Neural cell (in vitro differentiated cells): Measurements from ENCODE around the gene LRRC53. TPM values are rescaled to one million over a fixed set of nuclear protein-coding genes. Genes with fewer than 3 reads are reported as not detected.

Experiments used
- H2AFZ ChIP-seq: fragments of 200-600, 300-800 bp; sonication (generic), shearing (Covaris generic); 2 replicates; pipeline ENCODE4 v1.6.0; 2014; ENCODE audit warnings: low read depth, mild to moderate bottlenecking, antibody characterized with exemption, low read length, moderate library complexity
- H3F3A ChIP-seq: fragments of 200-600 bp; shearing (Covaris generic); 2 replicates; pipeline ENCODE4 v1.6.1; 2016; ENCODE audit warnings: mild to moderate bottlenecking, moderate library complexity, mixed read lengths, antibody characterized with exemption, low read length; ENCODE audit not compliant: insufficient read depth, poor library complexity, severe bottlenecking
- H3K27ac ChIP-seq: fragments of 200-600, 300-800 bp; sonication (generic), shearing (Covaris generic); 2 replicates; pipeline ENCODE4 v1.5.1; 2014; ENCODE audit warnings: mild to moderate bottlenecking, low read length, moderate library complexity
- H3K27me3 ChIP-seq: fragments of 300-800, 200-600 bp; sonication (generic), shearing (Covaris generic); 2 replicates; pipeline ENCODE4 v1.6.0; 2014; ENCODE audit warnings: mild to moderate bottlenecking, low read depth, low read length, moderate library complexity; ENCODE audit not compliant: insufficient read depth
- H3K36me3 ChIP-seq: fragments of 300-800, 200-600 bp; sonication (generic), shearing (Covaris generic); 2 replicates; pipeline ENCODE4 v1.5.1; 2014; ENCODE audit warnings: mild to moderate bottlenecking, antibody characterized with exemption, low read length, moderate library complexity; ENCODE audit not compliant: insufficient read depth
- H3K4me2 ChIP-seq: fragments of 300-800, 200-600 bp; sonication (generic), shearing (Covaris generic); 2 replicates; pipeline ENCODE4 v1.6.0; 2014; ENCODE audit warnings: mild to moderate bottlenecking, low read length
- H3K4me3 ChIP-seq: fragments of 300-800, 200-600 bp; sonication (generic), shearing (Covaris generic); 2 replicates; pipeline ENCODE4 v1.5.1; 2014; ENCODE audit warnings: mild to moderate bottlenecking, low read length, moderate library complexity
- H3K79me2 ChIP-seq: fragments of 200-600 bp; shearing (Covaris generic); replicated peaks from 2 replicates; pipeline ENCODE4 v1.6.0; 2014; ENCODE audit warnings: mild to moderate bottlenecking, low read length, moderate library complexity; ENCODE audit not compliant: insufficient read depth
- H3K9ac ChIP-seq: fragments of 300-800, 200-600 bp; sonication (generic), shearing (Covaris generic); 2 replicates; pipeline ENCODE4 v1.6.1; 2016; ENCODE audit warnings: mild to moderate bottlenecking, low read length, mixed read lengths
- H3K9me2 ChIP-seq: fragments of 200-600 bp; shearing (Covaris generic); 2 replicates; pipeline ENCODE4 v1.6.1; 2016; ENCODE audit warnings: mild to moderate bottlenecking, low read length, mixed read lengths; ENCODE audit not compliant: insufficient read depth
- H3K9me3 ChIP-seq: fragments of 200-600, 300-800 bp; sonication (generic), shearing (Covaris generic); 2 replicates; pipeline ENCODE4 v1.6.1; 2016; ENCODE audit warnings: mild to moderate bottlenecking, mixed run types, low read length, moderate library complexity, mixed read lengths
- H4K20me1 ChIP-seq: fragments of 200-600 bp; shearing (Covaris generic); 2 replicates; pipeline ENCODE4 v1.6.1; 2016; ENCODE audit warnings: mild to moderate bottlenecking, mixed run types; ENCODE audit not compliant: insufficient read depth
- CTCF ChIP-seq: fragments of 450-650 bp; IDR thresholded peaks from 2 replicates; pipeline ENCODE4 v1.5.1; 2014; ENCODE audit warnings: antibody characterized with exemption, mild to moderate bottlenecking, moderate library complexity; ENCODE audit not compliant: poor library complexity, severe bottlenecking
- EP300 ChIP-seq: fragments of 450-650 bp; conservative IDR thresholded peaks from 2 replicates; pipeline ENCODE4 v1.6.1; 2014; ENCODE audit warnings: antibody characterized with exemption, mild to moderate bottlenecking, moderate library complexity; ENCODE audit not compliant: poor library complexity, severe bottlenecking
- EZH2 ChIP-seq: fragments of 200-600, 300-800 bp; shearing (Covaris generic), sonication (generic); IDR thresholded peaks from 2 replicates; pipeline ENCODE4 v1.6.1; 2014; ENCODE audit warnings: antibody characterized with exemption, low read length, borderline replicate concordance, mild to moderate bottlenecking; ENCODE audit not compliant: insufficient read depth, poor library complexity, severe bottlenecking
- MXI1 ChIP-seq: fragments of 450-650 bp; conservative IDR thresholded peaks from 2 replicates; pipeline ENCODE4 v1.6.1; 2014; ENCODE audit warnings: antibody characterized with exemption, mild to moderate bottlenecking; ENCODE audit not compliant: poor library complexity, severe bottlenecking
- POLR2AphosphoS5 ChIP-seq: IDR thresholded peaks from 2 replicates; pipeline ENCODE4 v1.6.1; 2012
- RAD21 ChIP-seq: fragments of 450-650 bp; conservative IDR thresholded peaks from 2 replicates; pipeline ENCODE4 v1.6.1; 2014; ENCODE audit warnings: antibody characterized with exemption, mild to moderate bottlenecking, moderate library complexity
- REST ChIP-seq: IDR thresholded peaks from 2 replicates; pipeline ENCODE4 v1.6.1; 2012; ENCODE audit warnings: borderline replicate concordance
- SMC3 ChIP-seq: fragments of 450-650 bp; conservative IDR thresholded peaks from 2 replicates; pipeline ENCODE4 v1.6.1; 2014; ENCODE audit warnings: antibody characterized with exemption, mild to moderate bottlenecking, moderate library complexity; ENCODE audit not compliant: poor library complexity
- TAF1 ChIP-seq: IDR thresholded peaks from 2 replicates; pipeline ENCODE4 v1.6.1; 2012; ENCODE audit warnings: low read depth
- polyA plus RNA-seq: library from polyadenylated mRNA; depleted of rRNA; stranded (reverse); fragments of >200 nt; gene quantifications from 2 replicates; pipeline ENCODE4 v1.2.3, GENCODE V29; 2014

The LRRC53 gene
- polyA plus RNA-seq, 1 donor from 2014 or later, result not detected

GRCh38 chr1:74464037-74464436 lies 48.4 kb downstream of the LRRC53 start:
- H3K4me2 ChIP-seq, result no peak overlapping the region
- no peaks in the 10 kb centered on the region for H3K79me2 ChIP-seq
- H3K9me3 ChIP-seq, result no peaks in the 10 kb centered on the region
- H3K36me3 ChIP-seq, result no peaks in the 10 kb centered on the region
- no peaks in the 10 kb centered on the region for H3K9me2 ChIP-seq
- no peaks in the 10 kb centered on the region for H4K20me1 ChIP-seq
- no peak overlapping the region for H3K4me3 ChIP-seq
- H2AFZ ChIP-seq, result no peak overlapping the region
- H3K9ac ChIP-seq, result no peak overlapping the region
- H3F3A ChIP-seq, result no peaks in the 10 kb centered on the region
- peak overlapping the region; percentile 23 for H3K27ac ChIP-seq
- no peaks in the 10 kb centered on the region for H3K27me3 ChIP-seq
- TF ChIP-seq MXI1 (no peak), REST (no peak), TAF1 (no peak), CTCF (no peak), POLR2AphosphoS5 (no peak), EZH2 (no peak), RAD21 (no peak)

- no peak overlapping the region for H3K4me2 ChIP-seq
- no peak overlapping the region for H3K9ac ChIP-seq
- H2AFZ ChIP-seq, result no peak overlapping the region
- no peaks in the 10 kb centered on the region for H4K20me1 ChIP-seq
- peak overlapping the region; percentile 23 for H3K27ac ChIP-seq
- H3K9me2 ChIP-seq, result no peaks in the 10 kb centered on the region
- H3K79me2 ChIP-seq, result no peaks in the 10 kb centered on the region
- no peaks in the 10 kb centered on the region for H3K36me3 ChIP-seq
- TF ChIP-seq REST (no peak), EZH2 (no peak), MXI1 (no peak), SMC3 (no peak), POLR2AphosphoS5 (no peak), RAD21 (no peak), CTCF (no peak), EP300 (no peak), TAF1 (no peak)
- H3K4me3 ChIP-seq, result peak overlapping the region; percentile 4
- no peaks in the 10 kb centered on the region for H3K27me3 ChIP-seq
- no peaks in the 10 kb centered on the region for H3F3A ChIP-seq
- H3K9me3 ChIP-seq, result no peaks in the 10 kb centered on the region
Measured at GRCh38 chr1:74463333-74463988, 49.0 kb downstream of the LRRC53 start.
